Hepatic stellate cell (primary cell): ENCODE measurements around the gene HOXA1.
A peak's percentile ranks its signal among the peaks of the same experiment; 100 is the strongest.

Experiments used
- DNase-seq: peaks from one replicate; pipeline ENCODE4 v3.0.0; 2011; ENCODE audit warnings: low spot score

The HOXA1 gene

GRCh38 chr7:27131390-27131819, 35.6 kb upstream of the HOXA1 start:
- DNase-seq: no peak

GRCh38 chr7:27130540-27131389, 35.0 kb upstream of the HOXA1 start, which contains the start of gene HOXA4:
Gene HOXA4, minus strand, starts transcription at chr7:27130757. Its CDS starts 24 bp downstream, at chr7:27130733.
- DNase-seq: peak; percentile 97

GRCh38 chr7:27129729-27130539, 34.1 kb upstream of the HOXA1 start:
- DNase-seq: peak; percentile 57

GRCh38 chr7:27128776-27129728, 33.3 kb upstream of the HOXA1 start:
- no peak for DNase-seq

GRCh38 chr7:27128034-27128433, 32.2 kb upstream of the HOXA1 start:
- no peak for DNase-seq

GRCh38 chr7:27126596-27127327, 31.0 kb upstream of the HOXA1 start:
- DNase-seq: no peak

- no peak for DNase-seq
These were observed 30.2 kb upstream of the HOXA1 start for GRCh38 chr7:27125986-27126394.

GRCh38 chr7:27124902-27125689, 29.3 kb upstream of the HOXA1 start:
- DNase-seq: no peak

GRCh38 chr7:27124096-27124901, 28.5 kb upstream of the HOXA1 start:
- no peak for DNase-seq

GRCh38 chr7:27123477-27124053, 27.8 kb upstream of the HOXA1 start:
- DNase-seq: no peak

GRCh38 chr7:27123007-27123476, 27.2 kb upstream of the HOXA1 start:
- no peak for DNase-seq

- no peak for DNase-seq
These were observed 26.5 kb upstream of the HOXA1 start for GRCh38 chr7:27122077-27122910.

- DNase-seq: no peak
These were observed 25.9 kb upstream of the HOXA1 start for GRCh38 chr7:27121684-27122076.

GRCh38 chr7:27119412-27119911, 23.7 kb upstream of the HOXA1 start:
- DNase-seq: no peak

- DNase-seq: no peak
These were observed 22.8 kb upstream of the HOXA1 start for GRCh38 chr7:27118580-27118979.

GRCh38 chr7:27117887-27118491, 22.2 kb upstream of the HOXA1 start:
- DNase-seq: no peak
